GM19043 (cell line): ENCODE data around the gene SMARCA4.
"Not testable (repeated sequence)": the region's sequence is repeated elsewhere in the genome, so short reads cannot be mapped to it uniquely, and the experiment has no call there.

Experiments used
- ATAC-seq: cut with Tn5 transposase; IDR thresholded peaks from one replicate; pipeline ENCODE4 v1.9.1; 2021; ENCODE audit warnings: low read depth; ENCODE audit not compliant: unreplicated experiment

SMARCA4 gene

GRCh38 chr19:10928563-10929401 lies 32.0 kb upstream of the SMARCA4 start, which contains the start of the genes TIMM29 and YIPF2:
Gene TIMM29, plus strand, starts transcription at chr19:10928811. Its CDS starts 12 bp downstream, at chr19:10928823.
Gene YIPF2, minus strand, starts transcription at chr19:10928639. Its CDS starts 229 bp downstream, at chr19:10928410.
- ATAC-seq = peak; percentile 77

GRCh38 chr19:10929402-10929794 lies 31.4 kb upstream of the SMARCA4 start:
- ATAC-seq = no peak

- no peak for ATAC-seq
Measured at GRCh38 chr19:10935371-10936059, 25.3 kb upstream of the SMARCA4 start.

GRCh38 chr19:10936661-10937084 lies 24.2 kb upstream of the SMARCA4 start:
- no peak for ATAC-seq

- ATAC-seq = not testable (repeated sequence)
Measured at GRCh38 chr19:10941649-10942048, 19.2 kb upstream of the SMARCA4 start.

GRCh38 chr19:10943412-10943811 lies 17.4 kb upstream of the SMARCA4 start:
- ATAC-seq = not testable (repeated sequence)

GRCh38 chr19:10945264-10945663 lies 15.6 kb upstream of the SMARCA4 start:
- no peak for ATAC-seq

- no peak for ATAC-seq
Measured at GRCh38 chr19:10946958-10947657, 13.7 kb upstream of the SMARCA4 start.

- ATAC-seq = no peak
Measured at GRCh38 chr19:10952809-10953208, 8.0 kb upstream of the SMARCA4 start.

- ATAC-seq = not testable (repeated sequence)
Measured at GRCh38 chr19:10959277-10959968, 1.4 kb upstream of the SMARCA4 start.

GRCh38 chr19:10961073-10961860 lies 437 bp downstream of the SMARCA4 start:
- no peak for ATAC-seq

GRCh38 chr19:10962863-10963262 lies 2.0 kb downstream of the SMARCA4 start:
- ATAC-seq = no peak

- no peak for ATAC-seq
Measured at GRCh38 chr19:10963865-10964264, 3.0 kb downstream of the SMARCA4 start.

GRCh38 chr19:10964903-10965302 lies 4.1 kb downstream of the SMARCA4 start:
- no peak for ATAC-seq

- ATAC-seq = no peak
Measured at GRCh38 chr19:10965398-10965797, 4.6 kb downstream of the SMARCA4 start.

- ATAC-seq = no peak
Measured at GRCh38 chr19:10966809-10967208, 6.0 kb downstream of the SMARCA4 start.

GRCh38 chr19:10968527-10969135 lies 7.8 kb downstream of the SMARCA4 start:
- no peak for ATAC-seq

- no peak for ATAC-seq
Measured at GRCh38 chr19:10971107-10971726, 10.4 kb downstream of the SMARCA4 start.
